Measurements from ENCODE around the gene RPUSD3.

The RPUSD3 gene

GRCh38 chr3:9834520-9835380 lies 9.1 kb downstream of the RPUSD3 start:
- DNase-seq (ENCODE audit: low read depth in 2 of 2) = no peak

- DNase-seq (ENCODE audit: low read depth in 2 of 2) = no peak
Observed at GRCh38 chr3:9833078-9833477, 10.7 kb downstream of the RPUSD3 start.

GRCh38 chr3:9831253-9831652 lies 12.6 kb downstream of the RPUSD3 start:
- DNase-seq (ENCODE audit: low read depth in 2 of 2) = no peak

- no peak for DNase-seq (ENCODE audit: low read depth in 2 of 2)
Observed at GRCh38 chr3:9828801-9829755, 14.7 kb downstream of the RPUSD3 start.

DNA sequence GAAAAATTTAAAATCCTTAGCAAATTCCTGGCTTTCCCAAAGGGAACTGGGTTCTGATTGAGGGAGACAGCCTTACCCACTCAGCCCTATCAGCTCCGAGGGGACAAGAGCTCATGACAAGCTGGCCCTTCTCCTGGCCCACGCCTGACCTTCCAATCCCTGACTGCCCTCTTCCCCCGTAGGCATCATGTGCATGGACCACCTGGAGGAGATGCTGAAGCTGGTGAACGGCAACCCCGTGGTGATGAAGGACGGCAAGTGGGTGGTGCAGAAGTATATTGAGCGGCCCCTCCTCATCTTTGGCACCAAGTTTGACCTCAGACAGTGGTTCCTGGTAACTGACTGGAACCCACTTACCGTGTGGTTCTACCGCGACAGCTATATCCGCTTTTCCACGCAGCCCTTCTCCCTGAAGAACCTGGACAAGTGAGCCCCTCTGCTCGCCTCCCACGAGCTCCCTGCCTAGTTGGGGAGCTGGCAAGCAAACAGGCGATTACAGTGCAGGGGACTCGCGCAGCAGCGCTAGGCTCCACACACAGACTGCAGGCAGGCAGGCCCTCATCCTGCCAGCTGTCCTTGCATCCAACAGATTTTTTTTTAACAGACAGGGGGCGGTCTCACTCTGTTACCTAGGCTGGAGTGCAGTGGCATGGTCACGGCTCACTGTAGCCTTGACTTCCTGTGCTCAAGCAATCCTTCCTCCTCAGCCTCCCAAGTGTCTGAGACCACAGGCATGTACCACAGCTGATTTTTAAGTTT lies 16.8 kb downstream of the RPUSD3 start:
- no peak for DNase-seq (ENCODE audit: low read depth in 2 of 2)

GRCh38 chr3:9825451-9826040 lies 18.3 kb downstream of the RPUSD3 start:
- DNase-seq (ENCODE audit: low read depth in 2 of 2) = no peak

GRCh38 chr3:9820946-9821345 lies 22.9 kb downstream of the RPUSD3 start:
- no peak for DNase-seq (ENCODE audit: low read depth in 2 of 2)

DNA sequence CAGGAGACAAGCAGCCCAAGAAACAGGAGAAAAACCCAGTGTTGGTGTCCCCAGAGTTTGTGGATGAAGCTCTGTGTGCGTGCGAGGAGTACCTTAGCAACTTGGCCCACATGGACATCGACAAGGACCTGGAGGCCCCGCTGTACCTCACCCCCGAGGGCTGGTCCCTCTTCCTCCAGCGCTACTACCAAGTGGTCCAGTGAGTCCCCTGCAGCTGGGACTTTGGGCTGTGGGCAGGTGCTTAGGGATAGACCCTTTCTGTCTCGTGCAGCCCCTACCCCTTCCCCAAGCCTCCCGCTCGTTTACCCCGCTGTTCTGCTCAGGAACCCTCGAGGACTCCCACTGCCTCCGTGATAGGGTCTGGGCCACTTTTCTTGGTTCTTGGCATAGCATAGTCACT lies 23.3 kb downstream of the RPUSD3 start:
- no peak for DNase-seq (ENCODE audit: low read depth in 2 of 2)

- no peak for DNase-seq (ENCODE audit: low read depth in 2 of 2)
Observed at GRCh38 chr3:9818666-9819335, 25.0 kb downstream of the RPUSD3 start.

DNA sequence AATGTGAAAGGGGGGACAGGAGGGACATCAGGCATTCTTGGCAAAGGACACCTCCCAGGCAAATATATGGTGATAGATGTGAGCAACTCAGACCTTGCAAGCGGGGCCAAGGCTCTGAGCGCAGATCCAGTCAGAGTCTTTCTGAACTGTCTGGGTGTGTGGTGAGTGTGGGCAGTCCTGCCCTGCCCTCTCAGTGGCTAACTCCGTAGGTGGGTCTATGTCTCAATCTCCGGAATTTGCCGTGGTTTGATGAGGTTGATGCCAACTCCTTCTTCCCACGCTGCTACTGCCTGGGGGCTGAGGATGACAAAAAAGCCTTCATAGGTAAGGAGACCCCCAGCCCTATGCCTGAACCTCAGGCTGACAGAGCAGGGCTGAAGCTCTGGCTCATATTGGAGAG lies 26.4 kb downstream of the RPUSD3 start:
- DNase-seq (ENCODE audit: low read depth in 2 of 2) = no peak

GRCh38 chr3:9815986-9816385 lies 27.8 kb downstream of the RPUSD3 start:
- no peak for DNase-seq (ENCODE audit: low read depth in 2 of 2)

GRCh38 chr3:9812870-9813483 lies 30.8 kb downstream of the RPUSD3 start:
- no peak for DNase-seq (ENCODE audit: low read depth in 2 of 2)

- DNase-seq (ENCODE audit: low read depth in 2 of 2) = no peak
Observed at GRCh38 chr3:9810846-9811245, 33.0 kb downstream of the RPUSD3 start.

DNA sequence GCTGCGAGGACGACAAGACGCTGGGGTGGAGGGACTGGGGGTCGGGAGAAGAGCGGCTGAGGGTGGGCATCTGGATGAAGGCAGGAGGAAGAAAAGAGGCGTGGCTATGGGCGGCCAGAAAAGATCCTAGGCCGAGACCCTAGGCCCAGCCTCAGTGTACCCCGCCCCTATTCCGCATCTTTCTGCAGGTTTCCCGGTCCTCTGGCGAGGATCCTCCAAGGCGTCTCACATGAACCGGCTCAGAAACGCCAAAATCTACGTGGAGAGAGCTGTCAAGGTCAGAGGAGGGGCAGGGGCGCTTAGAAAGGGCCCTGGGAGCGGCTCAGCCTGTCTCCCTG lies 33.4 kb downstream of the RPUSD3 start:
- DNase-seq (ENCODE audit: low read depth in 2 of 2) = no peak

DNA sequence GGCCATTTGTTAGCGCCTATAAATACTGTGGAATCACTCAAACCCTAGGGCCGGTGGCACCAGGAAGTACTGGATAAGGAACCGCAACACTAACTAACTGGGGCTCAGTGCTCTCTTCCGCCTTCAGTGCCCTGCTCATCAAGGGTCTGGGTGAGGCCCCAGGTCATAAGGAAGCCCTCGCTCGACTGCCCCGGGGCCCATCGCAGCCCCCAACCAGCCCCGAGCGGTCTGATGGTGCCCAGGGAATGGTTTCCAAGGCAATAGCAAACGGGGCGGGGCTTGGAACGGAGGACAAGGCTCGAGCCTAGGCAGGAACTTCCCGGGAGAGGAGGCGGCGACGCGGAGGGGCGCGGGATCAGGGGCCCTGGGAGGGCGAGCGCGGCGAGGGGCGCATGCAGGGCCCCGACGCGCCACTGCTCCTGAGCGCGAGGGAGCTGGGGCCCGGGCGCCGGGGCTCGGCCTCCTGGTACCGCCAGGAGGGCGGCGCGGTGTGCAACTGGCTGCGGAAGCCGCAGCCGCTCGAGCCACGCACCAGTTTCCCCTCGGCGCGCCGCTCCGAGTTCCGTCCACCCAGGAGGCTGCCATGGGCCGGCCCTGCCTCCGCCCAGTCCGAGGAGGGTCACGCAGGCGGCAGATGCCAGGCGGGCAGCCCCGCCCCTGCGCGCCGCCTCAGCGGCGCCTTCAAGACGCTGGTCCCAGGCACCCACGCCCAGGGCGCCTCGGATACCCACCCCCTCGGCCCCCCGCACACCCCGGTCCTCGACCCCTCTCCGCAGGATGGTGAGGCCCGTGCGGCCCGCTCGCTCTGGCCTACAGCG lies 34.0 kb downstream of the RPUSD3 start, which contains the start of gene TTLL3:
Gene TTLL3 (plus strand): TSS at position 648 of the 818 bp plus-strand sequence. CDS start 400 bp downstream, outside the sequence.
- peak in 1 of 2 donors; percentile 5 for DNase-seq (ENCODE audit: low read depth in 2 of 2)

DNA sequence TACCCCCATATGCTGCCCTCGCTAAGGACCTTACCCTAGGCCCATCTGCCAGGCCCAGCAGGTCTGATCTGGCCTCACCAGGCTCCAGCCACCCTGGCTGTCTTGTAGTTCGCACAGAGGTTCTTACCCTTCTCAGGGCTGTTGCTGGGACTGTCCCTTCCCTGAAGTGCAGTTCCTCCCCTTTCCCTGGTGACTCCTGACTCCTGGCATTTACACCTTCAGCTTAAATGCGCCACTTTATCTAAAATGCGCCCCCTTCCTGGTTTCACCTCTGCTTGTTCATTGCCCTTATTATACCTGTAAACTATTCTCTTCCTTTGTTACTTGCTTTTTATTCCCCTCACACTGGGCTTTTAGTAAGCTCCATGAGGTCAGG lies 34.6 kb downstream of the RPUSD3 start:
- DNase-seq (ENCODE audit: low read depth in 2 of 2) = no peak

- peak in 1 of 2 donors; percentile 19 for DNase-seq (ENCODE audit: low read depth in 2 of 2)
Observed at GRCh38 chr3:9808345-9809037, 35.3 kb downstream of the RPUSD3 start.

- no peak for DNase-seq (ENCODE audit: low read depth in 2 of 2)
Observed at GRCh38 chr3:9807981-9808344, 35.8 kb downstream of the RPUSD3 start.
